Loucy (cell line): Measurements from ENCODE around the gene PARD3B.

Experiments used
- H2AFZ ChIP-seq: fragments of 200-600 bp; sonication (generic); 2 replicates; pipeline ENCODE4 v1.6.0; 2016; ENCODE audit warnings: antibody characterized with exemption, mild to moderate bottlenecking, low read length, moderate library complexity
- H3F3A ChIP-seq: fragments of 200-600 bp; 2 replicates; pipeline ENCODE4 v1.6.0; 2016; ENCODE audit warnings: antibody characterized with exemption, low read depth, mild to moderate bottlenecking
- H3K27me3 ChIP-seq: fragments of 200-600 bp; sonication (generic); 2 replicates; pipeline ENCODE4 v1.6.1; 2014; ENCODE audit warnings: low read length, mild to moderate bottlenecking; ENCODE audit not compliant: insufficient read depth, poor library complexity, severe bottlenecking
- H3K36me3 ChIP-seq: fragments of 200-600 bp; sonication (generic); 2 replicates; pipeline ENCODE4 v1.6.1; 2016; ENCODE audit warnings: low read length; ENCODE audit not compliant: insufficient read depth
- H3K4me1 ChIP-seq: fragments of 200-600 bp; sonication (generic); 2 replicates; pipeline ENCODE4 v1.5.1; 2014; ENCODE audit warnings: low read length, mild to moderate bottlenecking; ENCODE audit not compliant: insufficient read depth, poor library complexity, severe bottlenecking
- H3K4me2 ChIP-seq: fragments of 200-600 bp; sonication (generic); 2 replicates; pipeline ENCODE4 v1.6.0; 2014; ENCODE audit warnings: antibody characterized with exemption, low read length, low read depth, mild to moderate bottlenecking; ENCODE audit not compliant: poor library complexity, severe bottlenecking
- H3K4me3 ChIP-seq: fragments of 200-600 bp; sonication (generic); 2 replicates; pipeline ENCODE4 v1.5.1; 2014; ENCODE audit warnings: low read length, mild to moderate bottlenecking, mixed read lengths; ENCODE audit not compliant: poor library complexity, severe bottlenecking
- H3K79me2 ChIP-seq: fragments of 200-600 bp; sonication (generic); 2 replicates; pipeline ENCODE4 v1.6.1; 2014; ENCODE audit warnings: low read length; ENCODE audit not compliant: insufficient read depth
- H3K9ac ChIP-seq: fragments of 200-600 bp; sonication (generic); 2 replicates; pipeline ENCODE4 v1.6.0; 2014; ENCODE audit warnings: mild to moderate bottlenecking, low read depth, low read length, moderate library complexity; ENCODE audit not compliant: poor library complexity, severe bottlenecking
- H3K9me2 ChIP-seq: fragments of 200-600 bp; sonication (generic); replicated peaks from 2 replicates; pipeline ENCODE4 v1.6.1; 2016; ENCODE audit warnings: low read depth, low read length, mixed read lengths
- H3K9me3 ChIP-seq: fragments of 200-600 bp; sonication (generic); 2 replicates; pipeline ENCODE4 v1.6.1; 2014; ENCODE audit warnings: mild to moderate bottlenecking, antibody characterized with exemption, low read length, low read depth; ENCODE audit not compliant: insufficient read depth
- H4K20me1 ChIP-seq: fragments of 200-600 bp; sonication (generic); 2 replicates; pipeline ENCODE4 v1.6.0; 2014; ENCODE audit warnings: antibody characterized with exemption, low read length, mild to moderate bottlenecking; ENCODE audit not compliant: insufficient read depth, poor library complexity, severe bottlenecking
- EZH2phosphoT487 ChIP-seq: fragments of 200-600 bp; IDR thresholded peaks from 2 replicates; pipeline ENCODE4 v1.6.1; 2018; ENCODE audit warnings: antibody characterized with exemption, mild to moderate bottlenecking, moderate library complexity, borderline replicate concordance
- TF ChIP-seq, protein P1 (sequence below): fragments of 200-600 bp; sonication (generic); conservative IDR thresholded peaks from 2 replicates; pipeline ENCODE4 v1.5.1; 2014; ENCODE audit warnings: mild to moderate bottlenecking, antibody characterized with exemption, low read length

PARD3B gene

DNA sequence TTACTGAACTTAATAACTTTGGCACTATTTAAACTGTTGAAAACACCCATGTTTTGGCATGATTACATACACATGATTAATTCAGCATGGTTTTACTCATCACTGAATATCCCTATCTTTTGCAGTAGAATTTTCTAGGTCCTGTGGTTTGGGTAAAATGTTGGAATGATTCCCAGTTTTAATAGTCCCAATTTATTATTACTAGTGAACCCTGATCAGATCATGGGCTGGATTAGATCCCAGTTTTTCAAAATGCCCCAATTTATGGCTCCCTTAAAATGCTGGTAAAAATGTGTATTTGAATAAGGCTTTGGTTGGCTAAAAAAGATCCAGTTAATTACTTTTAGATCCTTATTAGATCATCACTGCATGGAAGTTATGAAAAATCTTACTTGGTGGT lies 863.4 kb downstream of the PARD3B start:
- no peaks in the 10 kb centered on the region for H3K79me2 ChIP-seq
- no peaks in the 10 kb centered on the region for H3K27me3 ChIP-seq
- H3F3A ChIP-seq, result no peaks in the 10 kb centered on the region
- no peak overlapping the region for H3K4me2 ChIP-seq
- no peak overlapping the region for H3K9ac ChIP-seq
- no peaks in the 10 kb centered on the region for H3K4me1 ChIP-seq
- TF ChIP-seq, protein P1, sequence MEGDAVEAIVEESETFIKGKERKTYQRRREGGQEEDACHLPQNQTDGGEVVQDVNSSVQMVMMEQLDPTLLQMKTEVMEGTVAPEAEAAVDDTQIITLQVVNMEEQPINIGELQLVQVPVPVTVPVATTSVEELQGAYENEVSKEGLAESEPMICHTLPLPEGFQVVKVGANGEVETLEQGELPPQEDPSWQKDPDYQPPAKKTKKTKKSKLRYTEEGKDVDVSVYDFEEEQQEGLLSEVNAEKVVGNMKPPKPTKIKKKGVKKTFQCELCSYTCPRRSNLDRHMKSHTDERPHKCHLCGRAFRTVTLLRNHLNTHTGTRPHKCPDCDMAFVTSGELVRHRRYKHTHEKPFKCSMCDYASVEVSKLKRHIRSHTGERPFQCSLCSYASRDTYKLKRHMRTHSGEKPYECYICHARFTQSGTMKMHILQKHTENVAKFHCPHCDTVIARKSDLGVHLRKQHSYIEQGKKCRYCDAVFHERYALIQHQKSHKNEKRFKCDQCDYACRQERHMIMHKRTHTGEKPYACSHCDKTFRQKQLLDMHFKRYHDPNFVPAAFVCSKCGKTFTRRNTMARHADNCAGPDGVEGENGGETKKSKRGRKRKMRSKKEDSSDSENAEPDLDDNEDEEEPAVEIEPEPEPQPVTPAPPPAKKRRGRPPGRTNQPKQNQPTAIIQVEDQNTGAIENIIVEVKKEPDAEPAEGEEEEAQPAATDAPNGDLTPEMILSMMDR, result no peak
- TF ChIP-seq EZH2phosphoT487, result no peak
- no peak overlapping the region for H2AFZ ChIP-seq
- no peaks in the 10 kb centered on the region for H3K36me3 ChIP-seq
- no peaks in the 10 kb centered on the region for H4K20me1 ChIP-seq
- H3K9me2 ChIP-seq, result 0 out of 2 replicates have a peak, but pooled peaks cover 6% of the 10 kb centered on the region
- H3K4me3 ChIP-seq, result no peak overlapping the region
- no peaks in the 10 kb centered on the region for H3K9me3 ChIP-seq

DNA sequence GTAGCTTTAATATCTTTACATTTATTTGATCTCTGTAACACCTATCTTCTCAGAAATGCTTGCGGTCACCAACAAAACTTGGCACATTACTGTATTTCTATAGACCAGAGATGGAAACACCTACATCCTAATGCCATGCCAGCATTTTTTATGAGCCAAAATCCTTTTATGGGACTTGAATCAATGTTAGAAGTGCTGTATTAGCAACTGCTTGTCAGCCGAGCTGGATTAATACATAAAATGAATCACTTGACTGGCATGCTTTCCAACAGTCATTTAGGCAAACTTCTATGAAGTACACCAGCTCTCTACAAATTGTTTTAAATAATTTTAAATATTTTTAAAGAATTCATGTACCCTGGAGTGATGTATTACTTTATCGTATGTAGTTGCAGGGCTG lies 864.1 kb downstream of the PARD3B start:
- H3F3A ChIP-seq, result no peaks in the 10 kb centered on the region
- H3K4me1 ChIP-seq, result no peaks in the 10 kb centered on the region
- no peak overlapping the region for H3K4me3 ChIP-seq
- H3K9me2 ChIP-seq, result 0 out of 2 replicates have a peak, but pooled peaks cover 6% of the 10 kb centered on the region
- H3K9ac ChIP-seq, result no peak overlapping the region
- H3K27me3 ChIP-seq, result no peaks in the 10 kb centered on the region
- no peak overlapping the region for H2AFZ ChIP-seq
- H3K79me2 ChIP-seq, result no peaks in the 10 kb centered on the region
- H3K4me2 ChIP-seq, result no peak overlapping the region
- no peak for TF ChIP-seq EZH2phosphoT487
- TF ChIP-seq, protein P1, result no peak
- H4K20me1 ChIP-seq, result no peaks in the 10 kb centered on the region
- no peaks in the 10 kb centered on the region for H3K9me3 ChIP-seq
- no peaks in the 10 kb centered on the region for H3K36me3 ChIP-seq

DNA sequence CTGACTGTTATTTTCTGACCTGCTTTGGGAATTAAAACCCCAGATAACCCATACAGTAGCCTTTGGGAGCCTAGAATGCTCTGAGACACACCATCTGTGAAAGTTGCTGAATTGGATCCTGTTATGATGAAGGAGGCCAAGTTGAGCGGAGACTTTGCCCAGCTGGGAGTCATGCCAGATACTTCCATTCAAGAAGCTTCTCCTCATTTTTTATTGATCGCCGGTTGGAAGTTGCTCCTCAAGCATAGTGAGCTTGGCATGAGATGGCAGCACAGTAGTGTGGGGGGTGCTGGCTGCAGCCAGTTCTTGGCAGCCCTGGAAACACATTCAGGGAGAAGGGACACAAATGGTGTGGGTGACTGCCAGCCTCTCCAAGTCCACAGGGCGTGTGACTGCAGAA lies 866.3 kb downstream of the PARD3B start:
- TF ChIP-seq EZH2phosphoT487, result no peak
- TF ChIP-seq, protein P1, result no peak
- Histone ChIP-seq H4K20me1 (no peaks in the 10 kb centered on the region), H3K4me1 (no peaks in the 10 kb centered on the region), H3K4me3 (no peak overlapping the region), H3K79me2 (no peaks in the 10 kb centered on the region), H3K27me3 (no peaks in the 10 kb centered on the region), H3K4me2 (no peak overlapping the region), H3K36me3 (no peaks in the 10 kb centered on the region), H3K9ac (no peak overlapping the region), H3K9me3 (no peaks in the 10 kb centered on the region), H2AFZ (no peak overlapping the region), H3K9me2 (0 out of 2 replicates have a peak, but pooled peaks cover 6% of the 10 kb centered on the region), H3F3A (no peaks in the 10 kb centered on the region)
